Epidermal melanocyte (primary cell): Measurements from ENCODE around the gene PLPPR2.
"Not testable (repeated sequence)": the region's sequence is repeated elsewhere in the genome, so short reads cannot be mapped to it uniquely, and the experiment has no call there.

Experiments
- DNase-seq: peaks from one replicate; pipeline ENCODE4 v3.0.0; 2011; ENCODE audit warnings: low spot score; ENCODE audit not compliant: insufficient read length

The PLPPR2 gene

GRCh38 chr19:11355160-11356073, at the start of gene PLPPR2:
PLPPR2 (plus strand) TSS chr19:11355432; CDS start chr19:11357674, 2,242 bp downstream.
- DNase-seq = peak; percentile 96

GRCh38 chr19:11306337-11306736, 48.9 kb upstream of the PLPPR2 start:
- no peak for DNase-seq

- DNase-seq = not testable (repeated sequence)
These were observed 34.8 kb upstream of the PLPPR2 start for GRCh38 chr19:11320278-11320995.

- no peak for DNase-seq
These were observed 33.8 kb upstream of the PLPPR2 start for GRCh38 chr19:11321191-11322126.

GRCh38 chr19:11322269-11323024, 32.8 kb upstream of the PLPPR2 start:
- no peak for DNase-seq

GRCh38 chr19:11323601-11324078, 31.6 kb upstream of the PLPPR2 start:
- DNase-seq = no peak

- peak; percentile 76 for DNase-seq
These were observed 31.1 kb upstream of the PLPPR2 start for GRCh38 chr19:11324079-11324661.

- no peak for DNase-seq
These were observed 30.4 kb upstream of the PLPPR2 start for GRCh38 chr19:11324748-11325389.

GRCh38 chr19:11325544-11325943, 29.7 kb upstream of the PLPPR2 start:
- DNase-seq = no peak

GRCh38 chr19:11330127-11330526, 25.1 kb upstream of the PLPPR2 start:
- DNase-seq = peak; percentile 30

- DNase-seq = no peak
These were observed 23.7 kb upstream of the PLPPR2 start for GRCh38 chr19:11331502-11331901.

GRCh38 chr19:11332822-11333221, 22.4 kb upstream of the PLPPR2 start:
- no peak for DNase-seq

GRCh38 chr19:11333838-11334237, 21.4 kb upstream of the PLPPR2 start:
- DNase-seq = not testable (repeated sequence)

- DNase-seq = no peak
These were observed 19.6 kb upstream of the PLPPR2 start for GRCh38 chr19:11335449-11336146.

GRCh38 chr19:11337080-11337479, 18.2 kb upstream of the PLPPR2 start:
- no peak for DNase-seq

GRCh38 chr19:11338121-11338520, 17.1 kb upstream of the PLPPR2 start:
- no peak for DNase-seq

- no peak for DNase-seq
These were observed 16.5 kb upstream of the PLPPR2 start for GRCh38 chr19:11338569-11339253.
